ENCODE results near the gene TNIK. TPM values are rescaled to one million over a fixed set of nuclear protein-coding genes. Genes with fewer than 3 reads are reported as not detected.

The TNIK gene
- total RNA-seq, 1 donor from 2014 or later, result 9.3 TPM

DNA sequence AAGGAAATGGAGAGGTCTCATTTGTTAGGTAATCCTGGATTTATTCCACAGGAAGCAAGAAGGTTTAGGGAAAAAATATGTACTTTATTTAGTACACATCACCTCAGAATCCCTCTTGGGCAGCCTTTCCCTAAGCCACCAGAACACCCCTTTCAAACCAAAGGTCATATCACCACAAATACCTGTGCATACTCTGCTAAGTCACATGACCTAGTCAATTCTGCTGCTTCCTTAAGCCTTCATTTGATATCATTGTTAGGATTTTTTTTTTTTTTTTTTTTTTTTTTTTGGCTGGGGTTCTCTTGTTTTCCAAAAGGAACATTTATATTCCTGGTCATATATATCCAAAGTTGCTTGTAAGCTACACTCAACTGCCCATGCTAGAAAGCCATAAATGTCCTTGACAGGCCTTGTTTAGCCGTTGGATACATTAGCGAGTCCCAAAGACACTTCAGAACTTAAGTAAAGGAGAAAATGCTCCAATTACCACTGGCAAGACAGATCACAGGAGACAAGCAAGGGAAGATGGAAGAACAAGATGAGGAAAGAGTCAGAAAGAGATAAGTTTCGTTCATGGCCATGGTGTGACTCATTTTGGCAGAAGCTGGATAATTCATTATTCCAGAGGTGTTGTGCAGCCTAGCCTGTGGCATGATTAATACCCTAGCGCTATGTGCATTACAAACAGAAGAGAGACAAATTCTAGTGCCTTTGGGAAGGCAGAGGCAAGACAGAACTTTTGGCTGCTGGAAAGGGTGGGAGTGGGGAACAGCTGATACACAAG lies 278.1 kb downstream of the TNIK start:
- no peak for DNase-seq (ENCODE audit: low spot score in 2 of 2, unreplicated experiment in 2 of 2)
- Mint-ChIP-seq H3K4me3 (no peak overlapping the region), H3K27me3 (ENCODE audit: low read depth) (no peaks in the 10 kb centered on the region), H3K27ac (no peak overlapping the region), H3K9me3 (peaks cover 5% of the 10 kb centered on the region), H3K4me1 (peaks cover 4% of the 10 kb centered on the region), H3K36me3 (no peaks in the 10 kb centered on the region)
- TF ChIP-seq, protein P1, sequence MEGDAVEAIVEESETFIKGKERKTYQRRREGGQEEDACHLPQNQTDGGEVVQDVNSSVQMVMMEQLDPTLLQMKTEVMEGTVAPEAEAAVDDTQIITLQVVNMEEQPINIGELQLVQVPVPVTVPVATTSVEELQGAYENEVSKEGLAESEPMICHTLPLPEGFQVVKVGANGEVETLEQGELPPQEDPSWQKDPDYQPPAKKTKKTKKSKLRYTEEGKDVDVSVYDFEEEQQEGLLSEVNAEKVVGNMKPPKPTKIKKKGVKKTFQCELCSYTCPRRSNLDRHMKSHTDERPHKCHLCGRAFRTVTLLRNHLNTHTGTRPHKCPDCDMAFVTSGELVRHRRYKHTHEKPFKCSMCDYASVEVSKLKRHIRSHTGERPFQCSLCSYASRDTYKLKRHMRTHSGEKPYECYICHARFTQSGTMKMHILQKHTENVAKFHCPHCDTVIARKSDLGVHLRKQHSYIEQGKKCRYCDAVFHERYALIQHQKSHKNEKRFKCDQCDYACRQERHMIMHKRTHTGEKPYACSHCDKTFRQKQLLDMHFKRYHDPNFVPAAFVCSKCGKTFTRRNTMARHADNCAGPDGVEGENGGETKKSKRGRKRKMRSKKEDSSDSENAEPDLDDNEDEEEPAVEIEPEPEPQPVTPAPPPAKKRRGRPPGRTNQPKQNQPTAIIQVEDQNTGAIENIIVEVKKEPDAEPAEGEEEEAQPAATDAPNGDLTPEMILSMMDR (IDR thresholded peaks at IDR 0.05; ENCODE audit: unreplicated experiment), result no peak

DNA sequence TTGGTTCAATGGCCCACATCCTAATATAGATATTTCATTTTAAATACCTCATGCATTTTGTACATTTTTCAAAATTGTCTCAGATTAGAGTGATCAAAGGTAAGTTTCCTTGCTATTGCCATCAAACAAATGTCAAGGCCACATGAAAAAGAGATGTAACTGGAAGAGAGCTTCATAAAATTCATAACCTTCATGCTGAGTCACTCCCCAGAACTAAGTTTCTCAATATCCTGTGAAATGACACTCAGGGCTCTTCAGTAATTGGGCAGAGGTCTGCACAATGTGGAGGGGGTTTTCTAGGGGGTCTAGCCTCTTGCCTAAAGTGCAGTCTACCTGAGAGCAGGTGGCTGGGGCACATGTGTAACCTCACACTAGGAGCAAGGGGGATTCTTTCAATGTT lies 281.5 kb downstream of the TNIK start:
- TF ChIP-seq, protein P1 (IDR thresholded peaks at IDR 0.05; ENCODE audit: unreplicated experiment), result no peak

DNA sequence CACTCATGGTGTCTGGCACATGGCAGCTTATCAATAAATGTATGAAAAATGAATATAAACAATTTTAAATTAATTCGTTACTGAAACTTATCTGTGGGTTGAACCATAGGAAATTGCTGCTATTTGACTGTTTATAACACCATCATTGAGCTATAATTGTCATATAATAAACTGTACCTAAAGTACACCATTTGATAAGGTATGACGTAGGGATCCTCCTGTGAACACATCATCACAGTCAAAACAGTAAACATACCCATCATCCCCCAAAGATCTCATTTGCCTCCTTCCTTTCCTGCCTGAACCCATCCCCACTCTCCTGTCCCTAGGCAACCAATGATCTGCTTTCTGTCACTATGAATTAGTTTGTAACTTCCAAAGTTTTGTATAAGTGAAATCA lies 282.7 kb downstream of the TNIK start:
- DNase-seq (ENCODE audit: low spot score in 2 of 2, unreplicated experiment in 2 of 2), result no peak
- peaks cover 3% of the 10 kb centered on the region for H3K4me1 Mint-ChIP-seq
- no peak overlapping the region for H3K4me3 Mint-ChIP-seq
- no peaks in the 10 kb centered on the region for H3K27me3 Mint-ChIP-seq (ENCODE audit: low read depth)
- H3K9me3 Mint-ChIP-seq, result peaks cover 5% of the 10 kb centered on the region
- H3K27ac Mint-ChIP-seq, result no peak overlapping the region
- no peaks in the 10 kb centered on the region for H3K36me3 Mint-ChIP-seq
- TF ChIP-seq, protein P1 (IDR thresholded peaks at IDR 0.05; ENCODE audit: unreplicated experiment), result no peak

More for the DNA sequence above, 281.5 kb downstream of the TNIK start:
- Mint-ChIP-seq H3K36me3 (no peaks in the 10 kb centered on the region), H3K27ac (no peak overlapping the region), H3K4me3 (no peak overlapping the region), H3K9me3 (peaks cover 5% of the 10 kb centered on the region), H3K27me3 (ENCODE audit: low read depth) (no peaks in the 10 kb centered on the region), H3K4me1 (peaks cover 3% of the 10 kb centered on the region)
- DNase-seq (ENCODE audit: low spot score in 2 of 2, unreplicated experiment in 2 of 2), result no peak

DNA sequence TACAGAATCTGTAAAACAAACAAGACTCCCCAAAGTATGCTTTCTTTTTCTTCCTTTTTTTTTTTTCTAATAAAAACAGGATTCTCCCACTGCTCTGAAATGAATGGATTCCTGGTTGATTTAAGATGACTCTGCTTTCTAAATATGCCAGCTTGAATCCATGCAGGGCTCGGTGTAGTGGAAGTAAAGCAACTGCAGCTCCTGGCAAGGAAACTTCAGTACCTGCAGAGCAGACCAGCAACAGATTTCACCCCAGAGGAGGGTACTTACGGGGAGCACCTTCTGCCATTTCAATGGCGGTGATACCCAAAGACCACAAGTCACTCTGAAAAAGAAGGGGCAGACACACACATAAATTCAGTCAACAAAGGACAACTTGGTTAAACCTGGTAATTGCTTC lies 283.1 kb downstream of the TNIK start:
- TF ChIP-seq, protein P1 (IDR thresholded peaks at IDR 0.05; ENCODE audit: unreplicated experiment), result no peak
- no peak for DNase-seq (ENCODE audit: low spot score in 2 of 2, unreplicated experiment in 2 of 2)
- H3K4me1 Mint-ChIP-seq, result peaks cover 3% of the 10 kb centered on the region
- H3K27me3 Mint-ChIP-seq (ENCODE audit: low read depth), result no peaks in the 10 kb centered on the region
- no peak overlapping the region for H3K4me3 Mint-ChIP-seq
- no peaks in the 10 kb centered on the region for H3K36me3 Mint-ChIP-seq
- H3K9me3 Mint-ChIP-seq, result peaks cover 5% of the 10 kb centered on the region
- H3K27ac Mint-ChIP-seq, result no peak overlapping the region

DNA sequence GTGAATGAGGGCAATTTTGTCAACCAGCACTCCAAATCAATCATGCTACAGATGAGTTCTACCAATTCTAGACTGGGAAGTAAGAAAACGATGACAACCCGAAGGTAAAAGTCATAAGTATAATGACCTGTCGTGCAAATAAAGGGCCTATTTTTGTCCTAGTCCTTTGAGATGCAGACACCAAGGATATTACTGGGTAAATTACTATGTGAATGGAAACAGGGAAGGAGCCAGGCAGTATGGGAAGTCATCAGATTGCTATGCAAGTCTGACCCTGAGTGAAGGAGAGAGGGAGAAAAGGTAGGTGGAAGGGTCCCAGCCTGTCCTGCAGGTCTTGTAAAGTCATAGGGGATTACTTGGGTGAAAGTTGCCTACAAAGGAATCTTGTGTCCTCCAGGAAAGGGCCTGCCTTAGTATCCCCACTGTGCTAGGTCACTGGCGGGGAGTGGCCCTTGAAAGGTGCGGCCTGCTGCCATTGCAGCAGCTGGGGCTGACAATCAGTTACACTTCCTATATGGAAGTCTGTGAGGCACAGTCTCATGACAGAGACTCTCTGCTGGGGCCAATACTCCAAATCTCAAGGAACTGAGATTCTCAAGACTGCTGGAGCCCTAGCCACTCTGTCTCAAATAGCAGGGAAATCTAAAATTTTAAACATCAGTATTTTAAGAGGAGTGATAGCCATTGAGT lies 283.8 kb downstream of the TNIK start:
- Mint-ChIP-seq H3K27ac (no peak overlapping the region), H3K4me1 (peaks cover 3% of the 10 kb centered on the region)

More for the DNA sequence above, 283.8 kb downstream of the TNIK start:
- Mint-ChIP-seq H3K9me3 (peaks cover 1% of the 10 kb centered on the region), H3K4me3 (no peak overlapping the region), H3K27me3 (ENCODE audit: low read depth) (no peaks in the 10 kb centered on the region), H3K36me3 (no peaks in the 10 kb centered on the region)
- TF ChIP-seq, protein P1 (IDR thresholded peaks at IDR 0.05; ENCODE audit: unreplicated experiment), result no peak
- no peak for DNase-seq (ENCODE audit: low spot score in 2 of 2, unreplicated experiment in 2 of 2)

Data from mesothelial cell of epicardium (in vitro differentiated cells).